G401.6 (cell line): ENCODE results near the gene TRABD.

Experiments used
- FAIRE-seq: peaks from 2 replicates; lab custom pipeline; 2012; peaks lifted over from hg19 to GRCh38; lab: Jason Lieb, UNC

Gene TRABD

GRCh38 chr22:50189184-50189848 lies 3.6 kb downstream of the TRABD start:
- no peak for FAIRE-seq

- no peak for FAIRE-seq
These were observed 4.1 kb downstream of the TRABD start for GRCh38 chr22:50189849-50190181.

- no peak for FAIRE-seq
These were observed 4.6 kb downstream of the TRABD start for GRCh38 chr22:50190182-50190940.

GRCh38 chr22:50190941-50191741 lies 5.4 kb downstream of the TRABD start:
- FAIRE-seq: no peak

GRCh38 chr22:50192436-50193204 lies 6.9 kb downstream of the TRABD start:
- no peak for FAIRE-seq

GRCh38 chr22:50193621-50194020 lies 7.9 kb downstream of the TRABD start:
- no peak for FAIRE-seq

- no peak for FAIRE-seq
These were observed 8.5 kb downstream of the TRABD start for GRCh38 chr22:50194037-50194805.

GRCh38 chr22:50196256-50196655 lies 10.5 kb downstream of the TRABD start:
- FAIRE-seq: no peak

GRCh38 chr22:50197000-50197800 lies 11.5 kb downstream of the TRABD start:
- FAIRE-seq: no peak

- FAIRE-seq: no peak
These were observed 12.3 kb downstream of the TRABD start for GRCh38 chr22:50197856-50198623.

- no peak for FAIRE-seq
These were observed 12.9 kb downstream of the TRABD start for GRCh38 chr22:50198624-50199017.

GRCh38 chr22:50199251-50199721 lies 13.6 kb downstream of the TRABD start:
- no peak for FAIRE-seq

- FAIRE-seq: no peak
These were observed 14.2 kb downstream of the TRABD start for GRCh38 chr22:50199829-50200460.

GRCh38 chr22:50200461-50201190 lies 14.9 kb downstream of the TRABD start, which contains the start of gene SELENOO:
TSS of gene SELENOO (plus strand) at chr22:50201011. CDS start at chr22:50201037, 26 bp downstream.
- FAIRE-seq: peak; percentile 62

GRCh38 chr22:50201191-50202129 lies 15.7 kb downstream of the TRABD start:
- no peak for FAIRE-seq

- FAIRE-seq: no peak
These were observed 16.5 kb downstream of the TRABD start for GRCh38 chr22:50202130-50202666.

GRCh38 chr22:50203288-50203687 lies 17.6 kb downstream of the TRABD start:
- no peak for FAIRE-seq
